ENCODE measurements around the gene RNASEH2B. TPM values are rescaled to one million over a fixed set of nuclear protein-coding genes. Genes with fewer than 3 reads are reported as not detected.

RNASEH2B gene
- polyA plus RNA-seq, 4 donors = 19.7 to 43.1 (median 33.8) TPM

GRCh38 chr13:50981686-50982085 lies 72.1 kb downstream of the RNASEH2B start:
- Histone ChIP-seq H3K27me3 (ENCODE audit: control insufficient read depth in 3 of 3, insufficient read depth in 3 of 3, low read length in 3 of 3) (no peaks in the 10 kb centered on the region), H3K36me3 (ENCODE audit: control insufficient read depth in 3 of 3, insufficient read depth in 2 of 3, low read depth in 1 of 3, low read length in 3 of 3) (no peaks in the 10 kb centered on the region), H3K4me1 (ENCODE audit: control insufficient read depth in 3 of 3, insufficient read depth in 2 of 3, low read depth in 1 of 3, low read length in 2 of 3) (peaks cover 0 to 6% (median 0%) of the 10 kb centered on the region in 3 donors), H3K9me3 (ENCODE audit: control insufficient read depth in 2 of 2, insufficient read depth in 1 of 2, low read depth in 1 of 2, low read length in 1 of 2) (no peaks in the 10 kb centered on the region), H3K4me3 (ENCODE audit: low read depth in 1 of 3, low read length in 3 of 3) (no peak overlapping the region), H3K27ac (ENCODE audit: low read depth in 1 of 3, low read length in 2 of 3) (no peak overlapping the region)
- DNase-seq (no peak), FAIRE-seq (no peak)
- WGBS, 3 donors = 94 to 97% (median 95%) methylated on average over 4 of the region's 4 CpGs

GRCh38 chr13:50989476-50989875 lies 79.9 kb downstream of the RNASEH2B start:
- peak overlapping the region in 1 of 3 donors; percentile 63 for H3K27ac ChIP-seq (ENCODE audit: low read depth in 1 of 3, low read length in 2 of 3)
- no peaks in the 10 kb centered on the region for H3K27me3 ChIP-seq (ENCODE audit: control insufficient read depth in 3 of 3, insufficient read depth in 3 of 3, low read length in 3 of 3)
- H3K4me3 ChIP-seq (ENCODE audit: low read depth in 1 of 3, low read length in 3 of 3) = no peak overlapping the region
- 15 to 25% (median 21%) methylated on average over 6 of the region's 6 CpGs for WGBS, 3 donors
- FAIRE-seq (no peak), DNase-seq (peak in 1 of 2 donors; percentile 82)
- H3K9me3 ChIP-seq (ENCODE audit: control insufficient read depth in 2 of 2, insufficient read depth in 1 of 2, low read depth in 1 of 2, low read length in 1 of 2) = no peaks in the 10 kb centered on the region
- H3K4me1 ChIP-seq (ENCODE audit: control insufficient read depth in 3 of 3, insufficient read depth in 2 of 3, low read depth in 1 of 3, low read length in 2 of 3) = peaks cover 0 to 47% (median 3%) of the 10 kb centered on the region in 3 donors
- H3K36me3 ChIP-seq (ENCODE audit: control insufficient read depth in 3 of 3, insufficient read depth in 2 of 3, low read depth in 1 of 3, low read length in 3 of 3) = no peaks in the 10 kb centered on the region

GRCh38 chr13:50990065-50990817 lies 80.7 kb downstream of the RNASEH2B start:
- no peak for FAIRE-seq

GRCh38 chr13:50990818-50991506 lies 81.4 kb downstream of the RNASEH2B start:
- Histone ChIP-seq H3K27me3 (ENCODE audit: control insufficient read depth in 3 of 3, insufficient read depth in 3 of 3, low read length in 3 of 3) (no peaks in the 10 kb centered on the region), H3K9me3 (ENCODE audit: control insufficient read depth in 2 of 2, insufficient read depth in 1 of 2, low read depth in 1 of 2, low read length in 1 of 2) (no peaks in the 10 kb centered on the region), H3K27ac (ENCODE audit: low read depth in 1 of 3, low read length in 2 of 3) (peak overlapping the region in 2 of 3 donors; percentile 53 to 63), H3K36me3 (ENCODE audit: control insufficient read depth in 3 of 3, insufficient read depth in 2 of 3, low read depth in 1 of 3, low read length in 3 of 3) (no peaks in the 10 kb centered on the region), H3K4me3 (ENCODE audit: low read depth in 1 of 3, low read length in 3 of 3) (no peak overlapping the region), H3K4me1 (ENCODE audit: control insufficient read depth in 3 of 3, insufficient read depth in 2 of 3, low read depth in 1 of 3, low read length in 2 of 3) (peaks cover 0 to 61% (median 3%) of the 10 kb centered on the region in 3 donors)
- no peak for FAIRE-seq
- 69 to 91% (median 86%) methylated on average over 21 to 22 of the region's 22 CpGs for WGBS, 3 donors
- no peak for DNase-seq

More at GRCh38 chr13:50990065-50990817, 80.7 kb downstream of the RNASEH2B start:
- Histone ChIP-seq H3K4me1 (ENCODE audit: control insufficient read depth in 3 of 3, insufficient read depth in 2 of 3, low read depth in 1 of 3, low read length in 2 of 3) (peaks cover 0 to 55% (median 3%) of the 10 kb centered on the region in 3 donors), H3K4me3 (ENCODE audit: low read depth in 1 of 3, low read length in 3 of 3) (no peak overlapping the region), H3K27me3 (ENCODE audit: control insufficient read depth in 3 of 3, insufficient read depth in 3 of 3, low read length in 3 of 3) (no peaks in the 10 kb centered on the region), H3K27ac (ENCODE audit: low read depth in 1 of 3, low read length in 2 of 3) (peak overlapping the region in 1 of 3 donors; percentile 63), H3K36me3 (ENCODE audit: control insufficient read depth in 3 of 3, insufficient read depth in 2 of 3, low read depth in 1 of 3, low read length in 3 of 3) (no peaks in the 10 kb centered on the region), H3K9me3 (ENCODE audit: control insufficient read depth in 2 of 2, insufficient read depth in 1 of 2, low read depth in 1 of 2, low read length in 1 of 2) (no peaks in the 10 kb centered on the region)
- DNase-seq = no peak
- WGBS, 3 donors = 65 to 76% (median 74%) methylated on average over 11 of the region's 11 CpGs

- H3K27ac ChIP-seq (ENCODE audit: low read depth in 1 of 3, low read length in 2 of 3) = peak overlapping the region in 1 of 3 donors; percentile 53
- H3K27me3 ChIP-seq (ENCODE audit: control insufficient read depth in 3 of 3, insufficient read depth in 3 of 3, low read length in 3 of 3) = no peaks in the 10 kb centered on the region
- H3K9me3 ChIP-seq (ENCODE audit: control insufficient read depth in 2 of 2, insufficient read depth in 1 of 2, low read depth in 1 of 2, low read length in 1 of 2) = no peaks in the 10 kb centered on the region
- H3K4me3 ChIP-seq (ENCODE audit: low read depth in 1 of 3, low read length in 3 of 3) = no peak overlapping the region
- 52 to 60% (median 53%) methylated on average over 6 of the region's 6 CpGs for WGBS, 3 donors
- H3K4me1 ChIP-seq (ENCODE audit: control insufficient read depth in 3 of 3, insufficient read depth in 2 of 3, low read depth in 1 of 3, low read length in 2 of 3) = peaks cover 0 to 68% (median 3%) of the 10 kb centered on the region in 3 donors
- no peaks in the 10 kb centered on the region for H3K36me3 ChIP-seq (ENCODE audit: control insufficient read depth in 3 of 3, insufficient read depth in 2 of 3, low read depth in 1 of 3, low read length in 3 of 3)
- FAIRE-seq (no peak), DNase-seq (no peak)
Observed at GRCh38 chr13:50991579-50992521, 82.3 kb downstream of the RNASEH2B start.

GRCh38 chr13:50993371-50993770 lies 83.8 kb downstream of the RNASEH2B start:
- FAIRE-seq (no peak), DNase-seq (peak; percentile 59 to 92)
- no peaks in the 10 kb centered on the region for H3K27me3 ChIP-seq (ENCODE audit: control insufficient read depth in 3 of 3, insufficient read depth in 3 of 3, low read length in 3 of 3)
- H3K27ac ChIP-seq (ENCODE audit: low read depth in 1 of 3, low read length in 2 of 3) = peak overlapping the region in 1 of 3 donors; percentile 75
- 16 to 55% (median 27%) methylated on average over 2 of the region's 2 CpGs for WGBS, 3 donors
- H3K36me3 ChIP-seq (ENCODE audit: control insufficient read depth in 3 of 3, insufficient read depth in 2 of 3, low read depth in 1 of 3, low read length in 3 of 3) = no peaks in the 10 kb centered on the region
- peaks cover 0 to 75% (median 3%) of the 10 kb centered on the region in 3 donors for H3K4me1 ChIP-seq (ENCODE audit: control insufficient read depth in 3 of 3, insufficient read depth in 2 of 3, low read depth in 1 of 3, low read length in 2 of 3)
- H3K9me3 ChIP-seq (ENCODE audit: control insufficient read depth in 2 of 2, insufficient read depth in 1 of 2, low read depth in 1 of 2, low read length in 1 of 2) = no peaks in the 10 kb centered on the region
- H3K4me3 ChIP-seq (ENCODE audit: low read depth in 1 of 3, low read length in 3 of 3) = no peak overlapping the region

- FAIRE-seq = no peak
- H3K27ac ChIP-seq (ENCODE audit: low read depth in 1 of 3, low read length in 2 of 3) = peak overlapping the region in 1 of 3 donors; percentile 75
- WGBS, 3 donors = 20 to 41% (median 38%) methylated on average over 2 to 3 of the region's 3 CpGs
Observed at GRCh38 chr13:50993934-50994333, 84.3 kb downstream of the RNASEH2B start.

GRCh38 chr13:50994651-50995050 lies 85.1 kb downstream of the RNASEH2B start:
- no peaks in the 10 kb centered on the region for H3K27me3 ChIP-seq (ENCODE audit: control insufficient read depth in 3 of 3, insufficient read depth in 3 of 3, low read length in 3 of 3)
- H3K27ac ChIP-seq (ENCODE audit: low read depth in 1 of 3, low read length in 2 of 3) = peak overlapping the region in 1 of 3 donors; percentile 75
- 92 to 98% (median 94%) methylated on average over 9 of the region's 9 CpGs for WGBS, 3 donors
- no peak for FAIRE-seq
- H3K9me3 ChIP-seq (ENCODE audit: control insufficient read depth in 2 of 2, insufficient read depth in 1 of 2, low read depth in 1 of 2, low read length in 1 of 2) = no peaks in the 10 kb centered on the region
- peaks cover 0 to 77% (median 3%) of the 10 kb centered on the region in 3 donors for H3K4me1 ChIP-seq (ENCODE audit: control insufficient read depth in 3 of 3, insufficient read depth in 2 of 3, low read depth in 1 of 3, low read length in 2 of 3)
- no peak for DNase-seq
- no peak overlapping the region for H3K4me3 ChIP-seq (ENCODE audit: low read depth in 1 of 3, low read length in 3 of 3)
- no peaks in the 10 kb centered on the region for H3K36me3 ChIP-seq (ENCODE audit: control insufficient read depth in 3 of 3, insufficient read depth in 2 of 3, low read depth in 1 of 3, low read length in 3 of 3)

More at GRCh38 chr13:50993934-50994333, 84.3 kb downstream of the RNASEH2B start:
- H3K36me3 ChIP-seq (ENCODE audit: control insufficient read depth in 3 of 3, insufficient read depth in 2 of 3, low read depth in 1 of 3, low read length in 3 of 3) = no peaks in the 10 kb centered on the region
- peaks cover 0 to 80% (median 3%) of the 10 kb centered on the region in 3 donors for H3K4me1 ChIP-seq (ENCODE audit: control insufficient read depth in 3 of 3, insufficient read depth in 2 of 3, low read depth in 1 of 3, low read length in 2 of 3)
- no peaks in the 10 kb centered on the region for H3K9me3 ChIP-seq (ENCODE audit: control insufficient read depth in 2 of 2, insufficient read depth in 1 of 2, low read depth in 1 of 2, low read length in 1 of 2)
- H3K27me3 ChIP-seq (ENCODE audit: control insufficient read depth in 3 of 3, insufficient read depth in 3 of 3, low read length in 3 of 3) = no peaks in the 10 kb centered on the region
- no peak overlapping the region for H3K4me3 ChIP-seq (ENCODE audit: low read depth in 1 of 3, low read length in 3 of 3)
- no peak for DNase-seq
